Neutrophil (primary cell): ENCODE data around the gene EFCAB8.
A peak's percentile ranks its signal among the peaks of the same experiment; 100 is the strongest.

Source experiments
- H3K27ac ChIP-seq: fragments of 200-600 bp; sonication (generic); 2 replicates; pipeline ENCODE4 v1.5.1; 2016; ENCODE audit warnings: mild to moderate bottlenecking, moderate library complexity
- H3K27me3 ChIP-seq: fragments of 200-600 bp; sonication (generic); 2 replicates; pipeline ENCODE4 v1.6.0; 2016; ENCODE audit warnings: mild to moderate bottlenecking
- H3K36me3 ChIP-seq: fragments of 200-600 bp; sonication (generic); 2 replicates; pipeline ENCODE4 v1.5.1; 2017
- H3K4me1 ChIP-seq, 2 experiments: fragments of 200-600 bp in 1 of 2; sonication (generic) in 1 of 2; 1 replicate in 1 of 2; 2 replicates in 1 of 2; pipeline versions ENCODE4 v1.5.1 to v1.6.1; 2013 to 2016; ENCODE audit warnings: low read depth in 1 of 2, low read length in 1 of 2, mild to moderate bottlenecking in 1 of 2, moderate library complexity in 1 of 2; ENCODE audit not compliant: control insufficient read depth in 1 of 2, insufficient read depth in 1 of 2
- H3K4me3 ChIP-seq, 2 experiments: fragments of 200-600 bp in 1 of 2; sonication (generic) in 1 of 2; 1 replicate in 1 of 2; 2 replicates in 1 of 2; pipeline ENCODE4 v1.5.1; 2013 to 2016; ENCODE audit warnings: low read depth in 1 of 2, low read length in 1 of 2, mild to moderate bottlenecking in 1 of 2, moderate library complexity in 1 of 2
- H3K9me3 ChIP-seq: fragments of 200-600 bp; sonication (generic); 2 replicates; pipeline ENCODE4 v1.5.1; 2016
- CTCF ChIP-seq: fragments of 200-600 bp; sonication (generic); IDR thresholded peaks from 2 replicates; pipeline ENCODE4 v1.5.1; 2016; ENCODE audit warnings: antibody characterized with exemption

EFCAB8 gene

GRCh38 chr20:32828029-32828680, 30.6 kb upstream of the EFCAB8 start:
- peaks cover 33% of the 10 kb centered on the region for H3K36me3 ChIP-seq
- TF ChIP-seq CTCF, result no peak
- peaks cover 27 to 28% of the 10 kb centered on the region in 2 experiments for H3K4me1 ChIP-seq
- peak overlapping the region; percentile 38 for H3K27ac ChIP-seq
- H3K27me3 ChIP-seq, result no peaks in the 10 kb centered on the region
- no peaks in the 10 kb centered on the region for H3K9me3 ChIP-seq
- H3K4me3 ChIP-seq, result no peak overlapping the region

GRCh38 chr20:32829311-32830005, 29.3 kb upstream of the EFCAB8 start:
- Histone ChIP-seq H3K27me3 (no peaks in the 10 kb centered on the region), H3K4me1 (peaks cover 15 to 16% of the 10 kb centered on the region in 2 experiments), H3K36me3 (peaks cover 43% of the 10 kb centered on the region), H3K27ac (peak overlapping the region; percentile 78), H3K9me3 (no peaks in the 10 kb centered on the region), H3K4me3 (no peak overlapping the region)
- no peak for TF ChIP-seq CTCF

- Histone ChIP-seq H3K4me3 (no peak overlapping the region), H3K4me1 (peaks cover 15 to 16% of the 10 kb centered on the region in 2 experiments), H3K9me3 (no peaks in the 10 kb centered on the region), H3K36me3 (peaks cover 50% of the 10 kb centered on the region), H3K27me3 (no peaks in the 10 kb centered on the region), H3K27ac (peak overlapping the region; percentile 78)
- TF ChIP-seq CTCF, result no peak
Measured at GRCh38 chr20:32830437-32830836, 28.3 kb upstream of the EFCAB8 start.

- H3K4me3 ChIP-seq, result no peak overlapping the region
- H3K36me3 ChIP-seq, result peaks cover 59% of the 10 kb centered on the region
- H3K4me1 ChIP-seq, result peaks cover 15 to 16% of the 10 kb centered on the region in 2 experiments
- no peaks in the 10 kb centered on the region for H3K9me3 ChIP-seq
- H3K27me3 ChIP-seq, result no peaks in the 10 kb centered on the region
- no peak for TF ChIP-seq CTCF
- no peak overlapping the region for H3K27ac ChIP-seq
Measured at GRCh38 chr20:32831982-32832381, 26.7 kb upstream of the EFCAB8 start.

GRCh38 chr20:32832664-32833063, 26.1 kb upstream of the EFCAB8 start:
- Histone ChIP-seq H3K27ac (no peak overlapping the region), H3K36me3 (peaks cover 59% of the 10 kb centered on the region), H3K4me3 (no peak overlapping the region), H3K27me3 (no peaks in the 10 kb centered on the region), H3K4me1 (peaks cover 15 to 16% of the 10 kb centered on the region in 2 experiments), H3K9me3 (no peaks in the 10 kb centered on the region)
- TF ChIP-seq CTCF, result no peak
